Lung (tissue), 12 donors: ENCODE measurements around the gene WNT4. TPM values are rescaled to one million over a fixed set of nuclear protein-coding genes. Genes with fewer than 3 reads are reported as not detected.

Experiments used
- ATAC-seq: fragments of 200-7000 bp; cut with Tn5 transposase; one replicate; pipeline ENCODE4 v1.9.1; 2020; ENCODE audit warnings: moderate number of reproducible peaks; ENCODE audit not compliant: insufficient read depth, low FRiP score
- DNase-seq, 3 donors: peaks; one replicate each; pipeline ENCODE4 v3.0.0-alpha.2; 2013 to 2017
- H3K27ac ChIP-seq, 2 donors: one replicate each; pipeline ENCODE4 v1.5.1; 2013; ENCODE audit warnings: mild to moderate bottlenecking in 2 of 2, moderate library complexity in 2 of 2, control low read depth in 1 of 2, inconsistent platforms in 1 of 2, low read depth in 1 of 2, low read length in 1 of 2
- H3K27me3 ChIP-seq, 3 donors: one replicate each; pipeline ENCODE4 v1.5.1; 2013; ENCODE audit warnings: low read length in 2 of 3; ENCODE audit not compliant: control insufficient read depth in 3 of 3, insufficient read depth in 3 of 3
- H3K36me3 ChIP-seq, 4 donors: one replicate each; pipeline ENCODE4 v1.5.1; 2013; ENCODE audit warnings: low read length in 4 of 4, mild to moderate bottlenecking in 1 of 4, moderate library complexity in 1 of 4; ENCODE audit not compliant: control insufficient read depth in 4 of 4, insufficient read depth in 4 of 4
- H3K4me1 ChIP-seq, 5 donors: one replicate each; pipeline ENCODE4 v1.5.1; 2013; ENCODE audit warnings: low read length in 5 of 5, mild to moderate bottlenecking in 2 of 5, moderate library complexity in 1 of 5; ENCODE audit not compliant: control insufficient read depth in 5 of 5, insufficient read depth in 5 of 5
- H3K4me3 ChIP-seq: one replicate; pipeline ENCODE4 v1.5.1; 2013; ENCODE audit warnings: mild to moderate bottlenecking, control low read depth, moderate library complexity
- H3K9ac ChIP-seq, 2 donors: one replicate each; pipeline ENCODE4 v1.5.1; 2013; ENCODE audit warnings: low read length in 2 of 2, control low read depth in 1 of 2; ENCODE audit not compliant: insufficient read depth in 1 of 2
- H3K9me3 ChIP-seq, 4 donors: one replicate each; pipeline ENCODE4 v1.5.1; 2013; ENCODE audit warnings: low read length in 3 of 4, mild to moderate bottlenecking in 1 of 4, moderate library complexity in 1 of 4; ENCODE audit not compliant: control insufficient read depth in 4 of 4, insufficient read depth in 3 of 4
- WGBS, 2 donors: extraction: QIAGEN DNeasy Blood & Tissue Kit; methylation state at CpG; one replicate each; pipeline ENCODE4 v1.1.7; 2013; 5-methylcytosine and 5-hydroxymethylcytosine counted together
- polyA plus RNA-seq, 2 donors: library from polyadenylated mRNA; stranded (reverse); fragments of 200-250 nt; gene quantifications; one replicate each; pipeline ENCODE4 v1.2.1, GENCODE V29; 2013
- total RNA-seq, 2 donors: library from RNA; depleted of rRNA in 1 of 2; stranded (reverse); fragments of >200 nt in 1 of 2; gene quantifications; one replicate each; pipeline ENCODE4 v1.2.1, GENCODE V29; 2014 to 2021
- TF ChIP-seq, protein P1 (sequence below): IDR thresholded peaks from 2 replicates; pipeline ENCODE4 v1.5.1; 2012; ENCODE audit warnings: mild to moderate bottlenecking; ENCODE audit errors: control extremely low read depth, extremely low read depth
- donor health status: control.
- donor health status: control.
- donor health status: Bipolar disorder and iron deficiency.
- donor health status: healthy.
- donor health status: DM: yes; HTN: yes; CAD: no.

The WNT4 gene
- total and polyA plus RNA-seq, 4 donors = 0.94 to 4.2 (median 2.2) TPM

DNA sequence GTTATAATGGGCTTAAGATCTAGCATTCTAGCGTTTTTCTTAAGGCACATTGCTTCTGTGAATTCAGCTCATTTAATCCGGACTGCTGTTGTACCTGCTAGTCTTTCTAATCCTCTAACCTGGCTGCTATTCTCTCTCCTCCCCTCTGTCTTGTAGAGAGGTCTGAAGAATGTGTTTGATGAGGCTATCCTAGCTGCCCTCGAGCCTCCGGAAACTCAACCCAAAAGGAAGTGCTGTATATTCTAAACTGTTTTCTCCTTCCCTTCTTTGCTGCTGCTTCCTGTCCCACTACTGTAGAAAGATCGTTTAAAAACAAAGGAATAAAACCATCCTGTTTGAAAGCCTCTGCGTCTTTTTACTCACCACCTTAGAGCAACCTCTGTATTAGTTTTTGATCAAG is 53.1 kb downstream of the WNT4 start:
- DNase-seq (no peak), ATAC-seq (no peak)
- H3K27ac ChIP-seq = peak overlapping the region in 1 of 2 donors; percentile 49
- H3K4me3 ChIP-seq = no peak overlapping the region
- H3K9me3 ChIP-seq = no peaks in the 10 kb centered on the region
- H3K36me3 ChIP-seq = peaks cover 6 to 39% (median 25%) of the 10 kb centered on the region in 4 donors
- no peaks in the 10 kb centered on the region for H3K27me3 ChIP-seq
- WGBS, 2 donors = 4 to 5% methylated on average over 6 of the region's 6 CpGs
- no peak overlapping the region for H3K9ac ChIP-seq
- TF ChIP-seq, protein P1, sequence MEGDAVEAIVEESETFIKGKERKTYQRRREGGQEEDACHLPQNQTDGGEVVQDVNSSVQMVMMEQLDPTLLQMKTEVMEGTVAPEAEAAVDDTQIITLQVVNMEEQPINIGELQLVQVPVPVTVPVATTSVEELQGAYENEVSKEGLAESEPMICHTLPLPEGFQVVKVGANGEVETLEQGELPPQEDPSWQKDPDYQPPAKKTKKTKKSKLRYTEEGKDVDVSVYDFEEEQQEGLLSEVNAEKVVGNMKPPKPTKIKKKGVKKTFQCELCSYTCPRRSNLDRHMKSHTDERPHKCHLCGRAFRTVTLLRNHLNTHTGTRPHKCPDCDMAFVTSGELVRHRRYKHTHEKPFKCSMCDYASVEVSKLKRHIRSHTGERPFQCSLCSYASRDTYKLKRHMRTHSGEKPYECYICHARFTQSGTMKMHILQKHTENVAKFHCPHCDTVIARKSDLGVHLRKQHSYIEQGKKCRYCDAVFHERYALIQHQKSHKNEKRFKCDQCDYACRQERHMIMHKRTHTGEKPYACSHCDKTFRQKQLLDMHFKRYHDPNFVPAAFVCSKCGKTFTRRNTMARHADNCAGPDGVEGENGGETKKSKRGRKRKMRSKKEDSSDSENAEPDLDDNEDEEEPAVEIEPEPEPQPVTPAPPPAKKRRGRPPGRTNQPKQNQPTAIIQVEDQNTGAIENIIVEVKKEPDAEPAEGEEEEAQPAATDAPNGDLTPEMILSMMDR = no peak
- peaks cover 0 to 30% (median 9%) of the 10 kb centered on the region in 5 donors for H3K4me1 ChIP-seq

DNA sequence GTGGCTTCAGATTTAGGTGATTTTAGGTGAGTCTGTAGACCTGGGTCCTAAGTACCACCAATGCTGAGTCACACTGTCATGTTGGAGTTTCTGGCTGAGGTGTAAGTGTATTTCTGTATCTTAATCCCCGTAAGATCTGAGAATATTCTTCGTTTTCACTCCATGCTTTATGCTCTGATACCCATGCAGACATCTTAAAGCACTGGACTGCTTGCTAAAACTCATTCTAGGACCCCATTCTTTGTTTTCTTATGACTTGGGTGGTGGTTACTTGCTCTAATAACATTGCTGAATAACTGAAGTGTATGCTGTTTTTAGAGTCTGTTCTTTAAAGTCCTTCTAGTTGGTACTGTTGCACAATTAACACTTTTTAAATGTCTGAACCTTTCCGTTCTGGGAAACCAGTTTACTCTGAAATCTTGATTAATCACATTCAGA is 53.7 kb downstream of the WNT4 start:
- 43 to 47% methylated on average over 3 of the region's 3 CpGs for WGBS, 2 donors
- no peak overlapping the region for H3K9ac ChIP-seq
- H3K36me3 ChIP-seq = peaks cover 6 to 37% (median 24%) of the 10 kb centered on the region in 4 donors
- no peak overlapping the region for H3K4me3 ChIP-seq
- ATAC-seq (peak; percentile 11), DNase-seq (no peak)
- TF ChIP-seq, protein P1 = no peak
- H3K27ac ChIP-seq = no peak overlapping the region
- H3K4me1 ChIP-seq = peaks cover 0 to 30% (median 9%) of the 10 kb centered on the region in 5 donors
- no peaks in the 10 kb centered on the region for H3K27me3 ChIP-seq
- no peaks in the 10 kb centered on the region for H3K9me3 ChIP-seq

DNA sequence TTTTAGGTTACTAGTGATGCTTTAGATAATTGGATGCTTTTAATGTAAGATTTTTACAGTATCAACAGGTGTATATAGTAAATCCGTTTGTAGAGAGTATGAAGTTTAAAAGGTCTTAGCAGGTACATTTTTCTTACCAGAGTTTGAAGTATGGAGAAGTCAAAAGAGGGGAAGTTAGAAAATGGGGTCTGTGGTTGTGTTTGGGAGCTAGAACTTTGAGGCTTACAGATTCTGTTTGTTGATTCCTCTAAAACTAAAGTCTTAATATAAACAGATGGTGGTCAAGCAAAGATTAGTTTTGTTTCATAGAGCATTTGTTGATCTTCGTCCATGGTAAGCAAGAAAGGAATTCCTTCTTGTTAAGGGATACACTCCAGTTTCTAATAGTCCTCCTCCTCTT is 54.6 kb downstream of the WNT4 start:
- no peak for DNase-seq
- ATAC-seq = no peak
- Histone ChIP-seq H3K36me3 (peaks cover 4 to 34% (median 21%) of the 10 kb centered on the region in 4 donors), H3K9me3 (no peaks in the 10 kb centered on the region), H3K27me3 (no peaks in the 10 kb centered on the region), H3K27ac (no peak overlapping the region), H3K4me1 (peaks cover 0 to 29% (median 9%) of the 10 kb centered on the region in 5 donors), H3K9ac (no peak overlapping the region), H3K4me3 (no peak overlapping the region)
- TF ChIP-seq, protein P1 = no peak
- WGBS, 2 donors = 30 to 38% methylated on average over 2 of the region's 2 CpGs

DNA sequence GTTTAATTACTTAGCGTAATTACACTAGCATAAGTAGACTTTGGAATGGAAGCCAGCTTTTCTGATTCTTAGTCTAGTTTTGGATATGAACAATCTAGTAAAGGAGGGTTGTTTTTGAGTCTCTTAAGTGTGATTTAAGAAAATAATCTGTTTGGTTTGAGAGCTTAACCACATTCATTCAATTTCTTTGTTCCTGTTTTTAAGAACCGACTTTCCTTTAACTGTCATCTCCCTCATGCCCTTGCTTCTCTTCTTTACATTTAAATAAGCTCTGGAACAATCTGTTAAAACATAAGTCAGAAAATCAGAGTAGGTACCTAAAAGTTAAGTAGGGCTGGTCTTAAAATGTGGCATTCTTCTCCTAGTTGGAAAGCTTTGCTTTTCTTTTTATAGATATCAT is 62.7 kb downstream of the WNT4 start:
- Histone ChIP-seq H3K4me1 (peaks cover 7 to 23% (median 14%) of the 10 kb centered on the region in 5 donors), H3K4me3 (no peak overlapping the region), H3K9me3 (no peaks in the 10 kb centered on the region), H3K9ac (no peak overlapping the region), H3K36me3 (peaks cover 11 to 20% (median 11%) of the 10 kb centered on the region in 4 donors), H3K27me3 (no peaks in the 10 kb centered on the region), H3K27ac (no peak overlapping the region)
- TF ChIP-seq, protein P1 = no peak
- DNase-seq (no peak), ATAC-seq (no peak)
- 67 to 69% methylated on average over 2 of the region's 2 CpGs for WGBS, 2 donors
